Islet of Langerhans (tissue), 1 donor: ENCODE data around the gene DCUN1D1.

ENCODE experiments used
- FAIRE-seq: peaks from one replicate; lab custom pipeline; 2011; peaks lifted over from hg19 to GRCh38; lab: Jason Lieb, UNC

Gene DCUN1D1

DNA sequence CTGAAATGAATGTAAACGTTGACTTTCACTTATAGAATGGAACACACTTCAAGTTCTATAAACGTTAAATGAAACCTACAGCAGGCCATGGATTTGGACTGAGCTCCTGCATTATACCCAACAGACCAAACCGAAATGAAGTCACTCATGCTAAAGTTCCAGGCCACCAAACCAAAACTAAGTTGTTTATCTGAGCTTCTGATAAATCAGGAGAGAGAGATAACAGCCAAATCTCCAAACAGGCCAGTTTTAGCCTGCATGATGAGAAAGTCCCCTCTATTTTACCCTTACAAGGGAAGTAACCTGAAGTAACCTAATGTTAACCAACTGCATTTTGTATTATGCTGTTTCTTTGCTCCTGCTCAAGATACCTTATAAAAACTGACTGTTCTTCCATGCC, 44.5 kb downstream of the DCUN1D1 start:
- no peak for FAIRE-seq

DNA sequence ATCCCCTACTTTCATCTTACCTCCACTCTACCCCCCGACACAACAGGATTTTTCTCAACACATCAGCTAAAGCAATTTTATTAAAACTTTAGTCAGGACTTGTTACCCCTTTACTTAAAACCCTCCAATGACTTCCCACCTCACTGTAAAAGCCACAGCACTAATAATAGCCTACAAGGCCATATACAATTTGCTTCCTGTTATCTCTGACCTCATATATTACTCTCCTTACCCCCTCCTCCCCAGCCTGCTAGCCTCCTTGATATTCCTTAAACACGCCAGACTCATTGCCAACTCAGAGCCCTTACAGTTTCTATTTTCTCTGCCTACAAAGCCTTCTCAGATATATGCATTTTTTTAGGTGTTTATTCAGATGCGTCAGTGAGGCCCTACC, 54.4 kb downstream of the DCUN1D1 start:
- FAIRE-seq = no peak

DNA sequence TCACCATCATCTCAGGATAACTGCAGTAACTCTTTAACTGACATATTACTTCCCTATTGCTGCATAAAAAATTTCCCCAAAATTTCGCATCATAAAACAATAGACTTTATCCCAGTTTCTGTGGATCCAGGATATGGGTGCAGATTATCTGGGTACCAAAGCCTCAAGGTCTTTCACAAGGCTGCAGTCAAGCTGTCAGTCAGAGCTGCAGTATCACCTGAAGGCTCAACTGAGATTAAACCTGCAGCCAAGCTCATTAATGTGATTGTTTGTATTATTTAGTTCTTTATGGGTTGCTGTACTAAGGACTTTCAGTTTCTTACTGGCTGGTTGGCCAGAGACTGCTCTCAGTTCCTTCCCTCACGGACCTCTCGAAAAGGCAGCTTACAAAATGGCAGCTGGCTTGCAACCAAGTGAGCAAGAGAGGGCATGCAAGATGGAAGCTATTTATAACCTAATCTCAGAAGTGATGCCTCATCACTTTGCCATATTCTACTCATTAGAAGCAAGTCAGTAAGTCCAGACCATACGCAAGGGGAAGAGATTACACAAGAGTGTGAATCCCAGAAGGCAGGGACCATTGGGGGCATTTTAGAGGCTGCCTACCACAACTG, 54.9 kb downstream of the DCUN1D1 start:
- FAIRE-seq = no peak

DNA sequence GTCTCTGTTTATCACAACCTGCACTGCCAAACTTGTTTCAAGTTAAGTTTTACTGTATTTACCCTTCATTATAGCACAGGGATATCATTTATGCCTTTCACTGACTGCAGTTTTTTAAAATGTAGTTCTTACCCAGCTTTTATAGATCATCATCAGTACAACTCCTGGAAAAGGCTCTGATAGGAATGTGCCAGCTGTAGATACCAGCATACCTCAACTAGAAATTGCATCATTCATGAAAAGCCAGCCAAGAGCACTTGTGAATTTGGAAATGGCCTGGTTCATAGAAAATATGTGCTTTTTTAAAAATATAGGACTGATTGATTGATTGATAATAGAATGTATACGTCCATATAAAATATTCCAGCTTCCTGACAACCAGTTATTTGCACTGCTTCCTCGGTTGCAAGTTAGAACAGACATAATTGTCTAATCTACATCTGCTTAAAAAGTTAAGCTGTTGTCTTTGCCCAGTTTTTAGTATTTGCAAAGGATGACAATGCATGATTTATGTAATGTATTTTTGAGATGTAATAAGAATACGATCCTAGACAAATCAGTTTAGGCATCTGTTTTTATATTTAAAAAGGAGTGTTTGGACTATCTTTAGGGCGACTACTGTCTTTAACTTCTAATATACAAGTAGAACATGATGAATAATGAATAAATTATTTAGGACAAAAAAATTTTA, 58.5 kb downstream of the DCUN1D1 start:
- FAIRE-seq = no peak

DNA sequence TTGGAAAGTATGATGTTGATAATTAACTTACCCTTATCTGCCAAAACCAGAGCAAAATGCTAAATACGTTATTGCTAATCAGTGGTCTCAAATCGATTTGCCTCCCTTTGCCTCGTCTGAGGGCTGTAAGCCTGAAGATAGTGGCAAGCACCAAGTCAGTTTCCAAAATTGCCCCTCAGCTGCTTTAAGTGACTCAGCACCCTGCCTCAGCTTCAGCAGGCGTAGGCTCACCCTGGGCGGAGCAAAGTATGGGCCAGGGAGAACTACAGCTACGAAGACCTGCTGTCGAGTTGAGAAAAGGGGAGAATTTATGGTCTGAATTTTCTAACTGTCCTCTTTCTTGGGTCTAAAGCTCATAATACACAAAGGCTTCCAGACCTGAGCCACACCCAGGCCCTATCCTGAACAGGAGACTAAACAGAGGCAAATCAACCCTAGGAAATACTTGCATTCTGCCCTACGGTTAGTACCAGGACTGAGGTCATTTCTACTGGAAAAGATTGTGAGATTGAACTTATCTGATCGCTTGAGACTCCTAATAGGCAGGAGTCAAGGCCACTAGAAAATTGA, 59.7 kb downstream of the DCUN1D1 start:
- no peak for FAIRE-seq

DNA sequence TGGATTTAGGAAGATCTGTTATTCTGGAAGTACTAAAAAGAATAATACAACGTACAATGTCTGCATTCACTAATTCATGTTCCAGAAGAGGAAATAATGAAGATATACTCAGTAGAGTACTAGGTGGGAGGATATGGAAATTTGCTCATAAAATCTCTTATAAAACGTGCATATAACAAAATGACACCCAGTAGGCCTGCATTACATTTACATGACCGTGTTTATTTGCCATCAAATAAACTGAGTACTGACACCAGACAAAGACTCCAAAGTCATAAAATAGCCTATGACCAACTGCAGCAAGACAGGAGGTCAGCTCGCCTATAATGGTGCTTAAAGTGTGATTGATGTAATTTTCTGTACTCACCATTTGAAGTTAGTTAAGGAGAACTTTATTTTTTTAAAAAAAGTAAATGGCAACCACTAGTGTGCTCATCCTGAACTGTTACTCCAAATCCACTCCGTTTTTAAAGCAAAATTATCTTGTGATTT, 60.4 kb downstream of the DCUN1D1 start:
- FAIRE-seq = no peak

DNA sequence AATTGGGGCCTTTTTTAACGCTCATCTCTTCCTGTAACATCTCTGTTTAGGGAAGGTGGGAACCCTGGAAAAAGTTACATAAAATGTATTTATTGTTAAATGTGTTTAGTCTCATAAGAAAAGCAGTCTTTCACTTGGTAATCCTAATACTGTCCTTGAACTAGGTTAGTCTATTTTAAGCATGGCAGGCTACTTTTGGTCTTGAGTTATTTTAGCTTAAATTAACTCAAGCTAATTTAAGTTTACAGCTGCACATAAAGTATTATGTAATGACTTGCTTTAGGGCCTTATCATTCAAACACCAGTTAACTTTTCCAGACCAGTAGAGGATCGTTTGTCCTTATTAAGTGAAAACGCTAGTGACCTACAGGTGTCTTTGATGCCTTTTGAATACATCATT, 63.2 kb downstream of the DCUN1D1 start:
- FAIRE-seq = no peak

DNA sequence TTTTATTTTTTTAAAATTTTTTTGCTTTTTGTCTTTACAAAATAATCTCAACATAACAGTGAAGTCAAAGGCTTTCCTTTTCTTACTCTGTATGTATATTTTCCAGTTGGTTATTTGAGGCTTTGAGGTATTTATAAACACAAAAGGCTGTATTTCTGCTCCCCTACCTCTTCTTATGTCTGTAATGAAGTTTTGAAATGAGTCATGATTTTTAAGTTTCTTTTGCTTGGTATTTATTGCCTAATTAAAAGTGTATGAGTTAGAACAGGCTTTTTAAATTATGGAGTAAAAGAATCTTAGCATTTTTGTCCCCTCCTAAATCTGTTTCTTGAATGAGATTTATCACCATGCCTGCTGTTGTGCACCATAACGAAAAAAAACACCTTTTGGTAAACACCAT, 66.0 kb downstream of the DCUN1D1 start:
- FAIRE-seq = no peak

DNA sequence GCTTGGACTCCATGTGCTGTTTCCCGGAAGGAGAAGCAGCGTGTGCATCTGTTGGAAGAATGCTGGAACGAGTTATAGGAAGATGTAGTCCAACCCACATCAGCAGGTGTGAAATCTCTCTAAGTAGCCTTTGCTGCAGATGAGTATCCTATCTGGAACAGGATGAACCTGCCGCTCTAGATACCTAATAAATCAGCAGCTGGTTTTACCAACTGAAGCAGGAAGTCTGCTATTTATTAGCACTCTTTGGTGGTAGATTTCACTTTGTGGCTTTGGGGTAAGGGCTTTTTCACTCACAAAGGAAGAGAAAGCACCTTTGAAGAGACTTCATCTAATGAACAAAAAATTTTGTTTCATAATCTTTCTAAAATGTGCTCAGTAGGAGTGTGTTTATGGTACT, 66.4 kb downstream of the DCUN1D1 start:
- no peak for FAIRE-seq

DNA sequence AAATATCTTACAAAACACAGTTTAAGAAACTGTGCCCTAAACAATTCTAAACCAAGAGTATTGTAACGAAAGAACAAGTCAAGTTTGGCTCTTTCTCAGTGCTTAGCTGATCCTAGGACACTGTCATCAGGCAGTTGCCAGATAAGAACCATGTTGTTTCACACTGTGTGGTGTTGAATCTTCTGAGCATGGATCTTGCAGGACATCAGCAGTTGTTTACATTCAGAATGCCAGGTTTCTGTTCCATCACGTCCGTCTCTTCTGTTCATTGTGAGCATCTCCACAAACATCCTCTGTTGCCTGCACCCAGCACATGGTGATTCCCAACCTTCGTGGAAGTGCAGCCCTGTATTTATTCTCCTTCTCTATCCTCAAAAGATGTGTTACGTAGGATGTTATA, 67.9 kb downstream of the DCUN1D1 start:
- FAIRE-seq = no peak

DNA sequence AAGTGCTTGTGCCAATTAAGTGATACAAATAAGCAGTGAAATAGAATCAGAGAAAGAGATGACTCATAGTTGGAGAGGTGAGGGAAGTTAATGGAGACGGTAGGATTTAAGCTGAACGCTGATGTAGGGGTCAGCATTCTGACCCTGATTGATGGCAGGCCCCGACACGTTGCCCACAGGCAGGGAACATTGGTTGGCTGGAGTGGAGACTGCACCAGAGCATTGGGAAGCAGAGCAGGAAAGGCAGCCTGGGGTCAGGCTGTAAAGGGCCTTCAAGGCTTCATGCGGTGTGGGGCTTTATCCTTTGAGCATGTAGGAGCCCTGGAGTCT, 68.6 kb downstream of the DCUN1D1 start:
- FAIRE-seq = no peak

DNA sequence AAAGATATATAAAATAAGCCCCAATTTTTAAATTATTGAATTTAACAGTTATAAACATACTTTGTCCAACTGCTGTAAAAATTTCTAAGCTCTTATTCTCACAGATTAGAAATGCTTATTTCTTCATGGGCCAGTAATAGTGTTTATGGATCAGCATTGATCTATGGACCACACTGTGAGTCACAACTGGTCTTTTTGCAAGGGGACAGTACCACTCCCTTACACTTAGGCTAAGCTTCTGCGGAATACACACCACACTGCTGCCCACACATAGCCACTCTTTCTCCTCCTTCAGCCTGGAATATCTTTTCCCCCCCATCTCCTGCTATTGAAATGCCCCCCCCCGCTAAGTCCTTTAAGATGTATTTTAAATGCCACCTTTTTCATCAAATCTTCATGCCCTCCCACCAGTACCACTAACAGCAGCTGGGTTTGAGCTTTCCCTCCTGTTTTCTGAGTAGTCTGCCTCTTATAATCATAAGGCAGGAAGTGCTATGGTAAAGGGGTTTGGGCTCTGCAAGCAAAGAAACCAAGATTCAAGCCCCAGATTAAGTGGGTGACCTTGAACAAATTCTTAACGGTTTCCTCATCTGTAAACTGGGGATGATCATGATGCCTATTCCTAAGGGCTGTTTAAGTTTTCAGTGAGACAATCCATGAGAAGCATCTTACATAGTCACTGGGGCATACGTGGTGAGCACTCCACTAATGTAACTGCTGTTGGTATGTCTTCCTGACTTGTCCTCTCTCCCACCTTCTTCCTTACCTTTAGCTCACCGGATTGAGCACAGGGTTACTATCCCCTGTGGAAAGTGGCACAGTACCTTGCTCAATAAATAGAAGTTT, 69.2 kb downstream of the DCUN1D1 start:
- FAIRE-seq = no peak

DNA sequence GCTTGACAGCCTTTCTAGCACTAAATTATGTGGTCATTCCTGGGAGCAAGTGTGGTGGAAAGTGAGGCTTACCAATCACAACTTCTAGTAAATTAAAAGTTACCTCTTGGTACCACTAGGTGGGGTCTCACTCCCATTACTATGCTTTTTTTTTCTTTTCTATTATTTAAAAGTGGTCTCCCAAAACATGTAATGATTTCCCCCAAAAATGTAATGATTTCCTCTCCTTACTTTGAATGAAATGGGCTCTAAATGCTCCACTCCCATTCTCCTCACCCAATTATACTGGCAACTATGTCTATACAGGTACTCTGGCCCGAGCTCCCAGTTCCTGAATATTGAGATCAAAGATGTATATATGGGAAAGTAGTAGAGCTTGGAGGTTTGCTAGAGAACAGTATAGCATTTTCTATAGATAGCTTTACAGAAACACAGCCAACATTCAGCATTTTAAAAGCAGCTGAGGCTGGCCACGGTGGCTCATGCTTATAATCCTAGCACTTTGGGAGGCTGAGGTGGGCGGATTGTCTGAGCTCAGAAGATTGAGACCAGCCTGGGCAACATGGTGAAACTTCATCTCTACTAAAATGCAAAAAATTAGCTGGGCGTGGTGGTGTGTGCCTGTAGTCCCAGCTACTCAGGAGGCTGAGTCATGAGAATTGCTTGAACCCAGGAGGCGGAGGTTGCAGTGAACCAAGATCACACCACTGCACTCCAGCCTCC, 70.9 kb downstream of the DCUN1D1 start:
- FAIRE-seq = no peak

DNA sequence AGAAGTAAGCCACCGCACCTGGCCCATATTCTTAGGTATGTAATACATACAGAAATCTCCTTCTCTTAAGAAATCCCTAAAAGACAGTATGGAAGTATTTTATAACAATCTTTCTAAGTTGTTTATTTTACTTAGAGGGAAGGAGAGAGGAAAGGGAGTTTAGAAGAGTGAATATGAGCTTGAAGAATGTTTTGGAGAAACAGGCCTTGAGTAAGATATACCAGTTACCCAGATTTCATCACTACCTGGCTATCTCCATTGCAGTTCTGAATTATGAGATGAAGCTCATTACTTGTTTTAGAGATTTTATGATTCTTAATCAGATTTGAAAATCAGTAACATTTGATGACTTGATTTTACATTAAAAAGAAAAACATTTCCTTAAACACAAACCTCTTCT, 71.9 kb downstream of the DCUN1D1 start:
- FAIRE-seq = peak; percentile 9

DNA sequence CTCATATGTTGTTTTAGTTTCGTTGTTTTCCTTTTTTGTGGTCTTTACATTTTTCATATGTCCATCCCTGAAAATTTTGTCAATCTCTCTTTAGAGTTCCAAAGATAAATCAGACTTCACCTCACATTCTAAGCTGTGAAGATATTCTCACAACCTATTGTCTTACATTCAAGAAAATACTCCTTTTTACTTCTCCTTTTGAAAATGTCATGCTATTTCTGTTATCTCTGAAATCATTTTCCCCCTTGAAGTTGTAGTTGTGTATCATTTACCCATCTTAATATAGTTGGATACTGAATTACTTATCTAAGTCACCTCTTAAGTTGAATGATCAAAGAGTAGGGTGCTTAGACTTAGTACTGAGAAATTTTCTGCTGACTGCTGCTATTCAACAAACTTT, 74.3 kb downstream of the DCUN1D1 start:
- no peak for FAIRE-seq

DNA sequence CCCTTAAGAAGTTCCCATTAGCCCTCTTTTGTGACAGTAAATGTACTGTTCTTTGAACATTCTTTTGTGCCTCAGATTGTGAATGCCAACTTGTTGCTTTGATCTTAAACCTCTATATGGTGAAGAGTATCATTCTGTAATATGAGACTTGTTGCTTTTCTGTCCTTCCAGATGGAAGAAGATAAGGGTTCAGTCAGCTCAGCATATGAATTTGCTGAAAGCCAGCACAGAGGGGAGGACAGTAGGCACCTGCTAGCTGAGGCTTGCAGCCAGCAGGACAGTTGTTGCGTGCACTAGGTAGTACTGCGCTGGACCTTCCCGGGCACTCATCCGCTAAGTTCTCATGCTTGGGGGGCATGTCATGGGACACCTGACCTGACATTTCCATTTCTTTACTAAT, 74.7 kb downstream of the DCUN1D1 start:
- no peak for FAIRE-seq

DNA sequence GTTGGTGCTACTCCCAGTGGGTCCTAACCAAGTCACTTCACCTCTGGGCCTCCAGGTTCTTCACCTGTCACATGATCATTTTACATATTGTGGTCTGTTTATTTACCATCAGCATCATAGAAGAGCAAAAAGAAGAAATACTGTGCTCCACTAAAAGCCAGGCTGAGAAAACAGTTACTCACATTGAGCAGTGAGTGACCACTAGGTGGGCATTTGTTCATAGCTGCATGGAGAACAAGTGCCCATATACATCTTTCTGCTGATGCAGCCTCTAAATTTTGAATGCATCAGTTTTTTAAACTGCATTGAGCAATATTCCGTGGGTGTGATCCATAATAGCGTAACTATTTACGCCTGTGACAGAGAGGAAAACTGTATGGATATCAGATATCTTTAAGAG, 76.2 kb downstream of the DCUN1D1 start:
- no peak for FAIRE-seq

DNA sequence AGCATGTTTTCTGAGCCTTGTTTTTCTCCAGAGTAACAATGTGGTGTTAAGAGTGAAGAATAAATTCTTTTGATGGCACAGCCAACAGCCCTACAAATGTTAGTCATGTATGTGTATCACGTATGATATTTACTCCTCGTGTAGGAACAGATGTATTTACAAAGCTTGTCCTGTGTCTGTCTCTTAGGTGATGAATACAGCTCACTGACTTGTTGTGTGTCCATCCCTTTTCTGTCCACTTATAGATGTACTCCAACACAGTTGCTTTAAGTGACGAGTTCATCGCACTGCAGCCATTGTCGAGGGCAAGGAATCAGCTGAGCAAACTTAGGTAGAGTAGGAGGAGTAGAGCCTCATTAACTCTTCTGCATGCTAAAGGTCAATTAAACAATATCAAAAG, 78.1 kb downstream of the DCUN1D1 start:
- FAIRE-seq = no peak

DNA sequence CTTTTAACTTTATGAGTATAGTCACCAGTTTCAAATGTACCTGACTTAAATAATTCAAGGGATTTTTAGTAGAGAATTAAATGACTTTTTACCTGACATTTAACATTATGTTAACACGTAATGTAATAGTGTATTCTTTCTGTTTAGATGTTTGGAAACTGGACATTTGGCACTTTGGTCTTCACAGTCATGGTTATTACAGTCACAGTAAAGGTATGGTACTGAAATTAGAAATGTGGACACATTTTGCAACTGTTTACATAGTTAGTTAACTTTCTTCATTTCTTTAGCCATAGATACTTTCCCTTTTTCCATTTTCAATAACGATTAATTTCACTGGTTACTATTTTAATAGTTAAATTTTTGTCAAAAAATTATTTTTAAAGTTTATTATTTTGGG, 83.8 kb downstream of the DCUN1D1 start:
- FAIRE-seq = no peak

DNA sequence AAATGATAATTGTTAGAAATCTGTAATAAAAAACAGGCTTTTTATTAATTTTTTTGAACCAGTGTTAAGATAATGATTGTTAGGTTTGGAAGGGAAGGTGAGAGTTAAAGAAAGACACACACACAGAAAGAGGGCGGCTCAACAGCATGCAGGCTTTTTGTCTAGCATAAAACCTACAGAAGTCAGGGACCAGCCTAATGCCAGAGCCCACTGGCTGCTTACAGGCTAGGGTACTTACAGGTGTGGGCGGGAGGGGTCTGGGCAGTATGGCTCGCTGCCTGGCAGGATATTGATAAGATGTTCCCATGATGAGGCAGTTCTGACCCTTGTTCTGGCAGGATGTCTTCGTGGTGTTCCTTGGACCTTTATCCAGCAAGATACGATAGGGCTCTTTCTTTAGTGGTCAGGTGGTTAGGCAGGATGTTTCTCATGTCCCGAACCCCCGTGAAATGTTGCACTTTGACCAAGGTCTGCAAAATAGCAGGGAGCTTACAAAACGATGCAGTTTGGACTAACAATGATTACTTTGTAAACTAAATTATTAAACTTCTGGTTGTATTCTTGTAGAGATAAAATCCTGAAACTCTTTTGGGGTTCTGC, 84.7 kb downstream of the DCUN1D1 start:
- no peak for FAIRE-seq

DNA sequence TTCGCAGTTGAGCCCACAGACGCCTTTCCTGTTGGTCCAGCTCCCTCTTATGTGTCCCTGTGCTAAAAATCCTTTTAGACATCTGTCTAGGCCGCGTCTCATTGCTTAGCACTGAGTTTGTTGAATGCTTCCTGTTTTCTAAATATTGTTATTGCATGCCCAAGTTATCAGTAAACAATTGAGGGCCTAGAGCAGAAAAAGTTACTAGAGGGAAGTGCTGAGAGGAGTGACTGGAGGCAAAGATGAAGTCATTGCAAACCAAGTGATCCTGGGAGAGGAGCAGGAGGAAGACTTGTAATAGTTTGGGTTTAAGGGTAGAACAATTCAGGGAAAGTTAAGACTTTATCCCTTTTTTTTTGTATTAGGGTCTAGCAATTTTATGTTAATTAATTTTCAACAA, 88.1 kb downstream of the DCUN1D1 start:
- FAIRE-seq = no peak

DNA sequence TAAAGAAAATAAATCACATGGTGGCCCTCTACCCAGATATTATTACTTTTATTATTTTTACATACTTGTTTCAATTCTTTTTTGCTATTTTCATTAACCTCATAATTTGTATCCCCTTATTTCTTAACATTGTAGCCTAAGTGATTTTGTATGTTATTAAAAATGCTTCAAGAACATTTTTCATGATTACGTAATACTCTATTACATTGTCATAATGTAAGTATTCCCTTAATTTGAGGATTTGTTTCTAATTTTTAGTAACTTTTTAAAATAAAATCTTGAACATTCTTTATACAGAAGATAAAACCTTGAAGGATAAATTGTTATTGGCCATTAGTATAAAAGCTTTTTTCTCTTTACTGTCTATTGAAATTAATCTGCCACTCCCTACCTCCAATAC, 89.0 kb downstream of the DCUN1D1 start:
- FAIRE-seq = no peak
